Measurements from ENCODE around the gene ZBTB7B.
"Not testable (repeated sequence)": the region's sequence is repeated elsewhere in the genome, so short reads cannot be mapped to it uniquely, and the experiment has no call there.

Gene ZBTB7B

DNA sequence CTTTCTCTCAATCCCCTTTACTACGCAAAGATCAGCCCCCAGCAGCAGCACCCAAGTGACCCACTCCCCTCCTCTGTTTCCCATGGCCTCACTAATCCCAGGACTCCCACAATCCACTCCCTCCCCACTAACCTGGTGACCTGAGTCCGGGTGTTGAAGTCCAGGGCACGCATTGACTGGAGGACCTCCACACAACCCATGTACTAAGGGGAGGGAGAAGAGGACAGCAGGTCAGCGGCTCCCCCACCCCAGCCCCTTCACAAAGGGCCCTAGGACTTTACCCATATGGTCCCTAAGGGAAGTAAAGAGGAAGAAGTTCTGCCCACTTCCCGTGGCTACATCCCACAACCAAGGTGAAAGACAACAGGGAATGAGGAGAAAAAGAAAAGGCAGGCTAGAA is 33.4 kb upstream of the ZBTB7B start:
- DNase-seq: no peak

DNA sequence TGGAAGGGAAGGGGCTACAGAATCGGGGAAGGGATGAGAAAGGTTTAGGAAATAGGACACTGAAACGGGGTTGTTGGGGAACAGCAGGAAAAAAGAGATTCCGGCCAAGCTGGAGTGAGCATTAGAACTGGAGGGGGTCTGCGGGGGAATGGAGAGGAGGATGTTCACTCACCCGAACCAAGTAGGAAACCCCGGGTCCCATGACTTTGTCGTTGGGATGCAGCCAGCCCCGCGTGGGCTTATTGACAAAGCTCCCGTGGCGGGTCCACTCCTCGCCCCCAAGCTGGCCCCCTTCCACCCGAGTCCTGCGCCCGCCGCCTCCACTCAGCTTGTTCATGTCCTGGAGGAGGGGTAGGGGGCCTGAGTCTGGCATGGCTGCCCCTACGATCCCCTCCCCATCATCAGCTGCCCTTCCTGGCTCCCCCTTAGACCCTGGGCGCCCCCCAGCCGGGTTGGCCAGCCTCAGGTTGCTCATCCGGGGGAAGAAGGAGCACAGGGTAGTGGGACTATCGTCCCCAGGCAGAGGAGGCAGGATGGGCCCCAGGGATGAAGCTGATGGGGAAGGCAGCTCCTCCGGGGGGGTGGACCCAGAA is 32.6 kb upstream of the ZBTB7B start:
- no peak for DNase-seq

GRCh38 chr1:154970631-154971340 is 31.8 kb upstream of the ZBTB7B start, which contains the start of gene SHC1:
SHC1 (minus strand) TSS chr1:154970747; CDS start chr1:154970526, 221 bp downstream.
- peak in 1 of 2 donors; percentile 37 for DNase-seq

DNA sequence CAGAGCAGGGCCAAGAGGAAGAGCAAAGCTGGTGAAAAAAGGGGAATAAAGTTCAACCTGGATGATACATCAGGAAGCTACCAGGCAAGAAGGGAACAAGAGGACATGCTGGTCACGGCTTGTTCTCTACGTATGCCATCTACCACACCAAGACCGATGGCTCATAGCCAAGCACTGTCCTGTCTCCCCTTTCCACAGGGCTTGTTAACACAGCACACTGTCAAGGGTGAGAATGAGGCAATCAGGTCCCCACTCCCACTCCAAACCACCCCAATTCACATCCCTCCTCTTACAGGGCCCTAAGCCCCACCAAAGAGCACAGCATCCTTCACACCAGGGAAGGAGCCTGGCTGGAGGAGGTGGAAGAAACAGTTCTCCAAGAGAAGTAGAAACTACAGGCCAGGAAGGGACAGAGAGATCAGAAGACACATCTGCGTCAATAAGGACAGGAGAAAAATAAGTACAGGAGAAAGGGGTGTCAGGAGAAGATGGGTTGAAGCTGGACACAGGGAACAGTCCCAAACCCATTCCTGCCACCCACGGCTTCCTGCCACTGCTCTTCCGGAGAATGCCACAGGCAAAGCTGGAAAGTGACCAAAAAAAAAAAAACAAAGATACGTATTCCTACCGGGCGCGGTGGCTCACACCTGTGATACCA is 31.1 kb upstream of the ZBTB7B start:
- DNase-seq: no peak

DNA sequence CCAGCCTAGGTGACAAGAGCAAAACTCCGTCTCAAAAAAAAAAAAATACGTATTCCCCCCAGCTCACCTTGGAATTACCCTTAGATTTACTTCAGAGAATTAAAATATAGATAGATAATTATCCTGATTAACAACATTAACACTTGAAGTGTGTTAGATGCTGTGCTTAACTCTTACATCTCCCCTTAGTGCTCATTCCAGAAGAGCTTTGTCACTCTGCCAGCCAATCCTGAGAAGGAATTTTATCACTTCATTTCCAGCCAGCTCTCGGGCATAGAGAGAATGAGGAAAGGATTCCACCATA is 30.4 kb upstream of the ZBTB7B start:
- DNase-seq: no peak

- no peak for DNase-seq
Observed at GRCh38 chr1:154972517-154973343, 29.9 kb upstream of the ZBTB7B start.

DNA sequence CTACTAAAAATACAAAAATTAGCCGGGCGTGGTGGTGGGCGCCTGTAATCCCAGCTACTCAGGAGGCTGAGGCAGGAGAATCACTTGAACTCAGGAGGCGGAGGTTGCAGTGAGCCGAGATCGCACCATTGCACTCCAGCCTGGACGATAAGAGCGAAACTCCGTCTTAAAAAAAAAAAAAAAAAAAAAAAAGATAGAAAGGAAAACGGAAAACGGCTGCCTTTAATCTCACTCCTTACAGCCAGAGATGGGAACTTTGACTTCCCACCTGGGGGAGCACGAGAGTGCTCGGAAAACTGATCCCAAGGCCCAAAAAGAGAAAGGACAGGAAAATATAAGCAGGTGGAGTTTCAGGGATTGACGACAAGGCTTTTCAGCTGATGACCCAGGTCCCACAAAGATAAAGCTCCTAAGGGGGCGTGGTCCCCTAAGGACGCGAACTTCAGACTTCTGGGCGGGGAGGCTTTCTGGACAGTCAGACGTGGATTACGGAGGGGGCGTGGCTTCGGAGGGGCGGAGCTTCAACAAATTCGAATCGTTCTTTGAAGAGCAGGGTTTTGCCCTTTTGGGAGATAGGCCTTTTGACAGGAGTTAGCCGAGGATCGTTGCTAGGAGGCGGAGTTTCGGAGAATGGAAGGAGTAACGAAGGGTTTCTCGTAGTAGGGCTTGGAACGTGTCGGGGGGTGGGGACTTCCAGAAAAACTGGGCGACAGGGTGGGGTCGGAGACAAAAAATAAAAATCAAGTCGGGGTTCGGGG is 29.1 kb upstream of the ZBTB7B start:
- DNase-seq: peak; percentile 93 to 94

GRCh38 chr1:154974102-154974807 is 28.3 kb upstream of the ZBTB7B start, which contains the start of gene CKS1B:
CKS1B (plus strand) TSS chr1:154974681; CDS start chr1:154974746, 65 bp downstream.
- DNase-seq: peak; percentile 89 to 91

DNA sequence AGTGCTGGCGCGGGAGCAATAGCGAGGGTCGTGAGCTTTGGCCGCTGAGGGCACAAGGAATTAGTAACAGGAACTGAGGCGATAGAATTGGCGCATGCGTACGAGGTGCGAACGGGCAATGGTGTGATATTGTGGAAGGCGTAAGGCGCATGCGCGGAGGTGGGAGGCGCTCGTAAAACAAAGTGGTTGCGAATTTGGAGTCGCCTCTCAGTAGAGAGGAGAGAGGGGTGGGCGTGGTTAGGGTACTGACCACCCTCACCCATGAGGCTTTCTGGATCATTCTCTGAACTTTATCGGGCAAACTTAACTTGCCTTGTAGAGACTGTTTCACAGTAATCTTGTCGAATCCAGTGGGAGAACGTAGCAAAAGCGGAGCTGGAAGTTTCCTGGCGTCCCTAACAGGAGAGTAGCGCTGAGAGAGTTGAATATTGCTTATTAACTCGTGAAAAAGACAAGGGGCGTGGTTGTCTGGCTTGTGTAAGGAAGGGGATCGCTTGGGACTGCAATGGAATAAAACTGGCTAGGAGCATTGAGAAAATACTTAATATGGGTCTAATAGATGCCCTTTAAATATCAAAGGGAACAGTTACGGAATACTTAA is 27.7 kb upstream of the ZBTB7B start:
- DNase-seq: peak; percentile 90

- DNase-seq: peak in 1 of 2 donors; percentile 48
Observed at GRCh38 chr1:154975409-154976059, 27.1 kb upstream of the ZBTB7B start.

GRCh38 chr1:154977762-154978161 is 24.8 kb upstream of the ZBTB7B start:
- DNase-seq: not testable (repeated sequence)

GRCh38 chr1:154978360-154978759 is 24.2 kb upstream of the ZBTB7B start:
- DNase-seq: no peak

- no peak for DNase-seq
Observed at GRCh38 chr1:154982341-154982740, 20.3 kb upstream of the ZBTB7B start.

- peak; percentile 93 to 97 for DNase-seq
Observed at GRCh38 chr1:154982897-154983648, 19.5 kb upstream of the ZBTB7B start, which contains the start of gene FLAD1. FLAD1 (plus strand) TSS chr1:154983344; CDS start chr1:154983695, 351 bp downstream.

DNA sequence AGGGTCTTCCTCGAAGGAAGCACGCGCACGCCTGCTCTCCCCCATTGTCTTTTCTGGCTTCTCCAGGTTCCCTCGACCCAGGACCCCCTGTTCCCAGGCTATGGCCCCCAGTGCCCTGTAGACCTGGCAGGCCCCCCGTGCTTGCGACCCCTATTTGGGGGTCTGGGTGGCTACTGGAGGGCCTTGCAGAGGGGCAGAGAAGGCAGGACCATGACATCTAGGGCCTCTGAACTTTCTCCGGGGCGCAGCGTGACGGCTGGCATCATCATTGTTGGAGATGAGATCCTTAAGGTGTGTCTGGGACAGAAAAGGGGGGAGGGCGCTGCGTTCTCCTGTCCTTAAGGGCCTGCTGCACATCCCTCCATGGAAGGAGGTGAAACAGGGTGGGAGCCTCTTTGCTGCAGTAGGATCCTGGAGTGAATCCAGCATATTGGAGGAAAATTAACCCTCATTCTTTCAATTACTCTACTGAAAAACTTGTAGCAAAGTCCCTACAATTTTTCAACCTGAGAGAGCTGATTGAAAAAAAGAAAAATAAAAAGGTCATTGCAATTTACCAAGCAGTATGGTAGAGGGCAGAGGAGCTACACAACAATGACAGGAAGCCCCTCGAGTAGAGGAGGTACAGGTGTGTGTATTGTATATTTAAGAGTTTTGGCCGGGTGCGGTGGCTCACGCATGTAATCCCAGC is 18.7 kb upstream of the ZBTB7B start:
- no peak for DNase-seq

GRCh38 chr1:154986736-154987135 is 15.9 kb upstream of the ZBTB7B start:
- not testable (repeated sequence) for DNase-seq

DNA sequence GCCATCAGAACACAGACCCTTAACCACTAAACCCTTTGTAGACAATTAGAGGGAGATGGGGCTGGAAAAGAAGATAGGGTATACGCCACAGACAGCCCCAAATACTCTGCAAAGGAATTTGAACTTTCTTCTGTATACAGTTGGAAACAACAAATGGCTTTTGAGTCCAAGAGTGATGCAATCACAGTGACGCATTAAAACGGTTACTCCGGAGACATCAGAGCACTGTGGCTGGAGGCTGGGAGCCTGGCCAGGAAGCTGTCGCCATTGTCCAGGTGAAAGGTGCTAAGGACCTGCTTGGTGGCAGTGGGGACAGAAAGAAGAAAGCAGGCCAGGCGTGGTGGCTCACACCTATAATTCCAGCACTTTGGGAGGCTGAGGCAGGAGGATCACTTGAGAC is 15.3 kb upstream of the ZBTB7B start:
- DNase-seq: no peak

- no peak for DNase-seq
Observed at GRCh38 chr1:154988058-154988954, 14.3 kb upstream of the ZBTB7B start.

Data from stimulated activated CD4-positive, alpha-beta T cell treated with anti-CD3 and anti-CD28 coated beads, Interleukin-2, amount 100 ng/mL, for 48 hours (primary cell).